ENCODE results near the gene ATF5. TPM values are rescaled to one million over a fixed set of nuclear protein-coding genes. Genes with fewer than 3 reads are reported as not detected.

ATF5 gene
- total and polyA plus RNA-seq, 2 of the 13 experiments (the other 11 are each of a cell fraction or from before 2014, with no cell fraction given) = 5.2 to 10.3 TPM

GRCh38 chr19:49911381-49912145 lies 17.4 kb upstream of the ATF5 start:
- Histone ChIP-seq H4K20me1 (ENCODE audit: insufficient read depth, low read length) (no peaks in the 10 kb centered on the region), H2AFZ (ENCODE audit: low read length) (no peak overlapping the region), H3K36me3 (replicated peaks in 1 of 2; ENCODE audit: control insufficient read depth in 1 of 2, insufficient read depth in 2 of 2, low read length in 2 of 2) (peaks cover 26 to 45% of the 10 kb centered on the region in 2 experiments), H3K4me2 (ENCODE audit: low read depth, low read length) (no peak overlapping the region), H3K4me1 (ENCODE audit: insufficient read depth, low read length) (peaks cover 24% of the 10 kb centered on the region), H3K9ac (ENCODE audit: insufficient read depth, low read depth, low read length) (no peak overlapping the region), H3K4me3 (replicated peaks in 1 of 3; ENCODE audit: insufficient read depth in 1 of 3, low read depth in 2 of 3, low read length in 3 of 3) (no peak overlapping the region), H3K27ac (ENCODE audit: extremely low read length, insufficient read depth, low read length) (no peak overlapping the region), H3K27me3 (ENCODE audit: control insufficient read depth in 1 of 2, insufficient read depth in 2 of 2, low read length in 2 of 2) (no peaks in the 10 kb centered on the region), H3K79me2 (ENCODE audit: insufficient read depth, low read length) (peaks cover 9% of the 10 kb centered on the region), H3K9me3 (ENCODE audit: low read length) (no peaks in the 10 kb centered on the region)
- in situ Hi-C loops (cut with HindIII; ENCODE audit: extremely low pct_ligation_motif_present, low pct_unique_long_range_greater_than_20kb) = no loop called here
- no peak for DNase-seq (ENCODE audit: low spot score)
- no TSS peak for BruUV-seq (replicated peaks)
- POLR2A ChIA-PET = interaction anchor here (1.0 kb wide), 1 partner anchor 18 kb away, joined by 4 read pairs; the partner anchor contains the start of gene NUP62
- WGBS (ENCODE audit: low lambda C conversion rate) = 98% methylated on average over 8 of the region's 9 CpGs
- no peak for ATAC-seq
- CTCF ChIA-PET (ENCODE audit: low intra/inter-chr PET ratio, low total read pairs) = no interaction called here
- intact Hi-C loops (cut with micrococcal nuclease; ENCODE audit: unreplicated experiment) = no loop called here
- TF ChIP-seq RBM22 (optimal IDR thresholded peaks at IDR 0.05; ENCODE audit: low read length) (peak; percentile 48), AGO2 (optimal IDR thresholded peaks at IDR 0.05; ENCODE audit: low read depth, low read length) (peak; percentile 29), XRCC5 (optimal IDR thresholded peaks at IDR 0.05; ENCODE audit: low read length) (no peak), HIC2 (CRISPR knock-in tag; IDR thresholded peaks at IDR 0.05; ENCODE audit: low read depth) (no peak), EHMT2 (IDR thresholded peaks at IDR 0.05; ENCODE audit: borderline replicate concordance, low read depth, low read length) (no peak), NR2F1 (CRISPR knock-in tag; IDR thresholded peaks at IDR 0.05) (no peak)
- TF ChIP-seq, protein P1, sequence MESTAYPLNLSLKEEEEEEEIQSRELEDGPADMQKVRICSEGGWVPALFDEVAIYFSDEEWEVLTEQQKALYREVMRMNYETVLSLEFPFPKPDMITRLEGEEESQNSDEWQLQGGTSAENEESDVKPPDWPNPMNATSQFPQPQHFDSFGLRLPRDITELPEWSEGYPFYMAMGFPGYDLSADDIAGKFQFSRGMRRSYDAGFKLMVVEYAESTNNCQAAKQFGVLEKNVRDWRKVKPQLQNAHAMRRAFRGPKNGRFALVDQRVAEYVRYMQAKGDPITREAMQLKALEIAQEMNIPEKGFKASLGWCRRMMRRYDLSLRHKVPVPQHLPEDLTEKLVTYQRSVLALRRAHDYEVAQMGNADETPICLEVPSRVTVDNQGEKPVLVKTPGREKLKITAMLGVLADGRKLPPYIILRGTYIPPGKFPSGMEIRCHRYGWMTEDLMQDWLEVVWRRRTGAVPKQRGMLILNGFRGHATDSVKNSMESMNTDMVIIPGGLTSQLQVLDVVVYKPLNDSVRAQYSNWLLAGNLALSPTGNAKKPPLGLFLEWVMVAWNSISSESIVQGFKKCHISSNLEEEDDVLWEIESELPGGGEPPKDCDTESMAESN (CRISPR knock-in tag; conservative IDR thresholded peaks at IDR 0.05) = no peak
- no peak for FAIRE-seq
